Middle frontal gyrus (tissue), 1 donor: ENCODE measurements around the gene AQP5.

Experiments
- DNase-seq: peaks from one replicate; pipeline ENCODE4 v3.0.0-alpha.2; 2015; ENCODE audit warnings: low spot score; ENCODE audit errors: extremely low spot score

Gene AQP5

GRCh38 chr12:49950273-49951251, 11.1 kb upstream of the AQP5 start, which contains the start of gene AQP2:
AQP2 (plus strand) TSS chr12:49950737; CDS start chr12:49950831, 94 bp downstream.
- DNase-seq, result no peak

GRCh38 chr12:49951411-49952240, 10.0 kb upstream of the AQP5 start:
- no peak for DNase-seq

- DNase-seq, result no peak
Observed at GRCh38 chr12:49952391-49953055, 9.1 kb upstream of the AQP5 start.

GRCh38 chr12:49953151-49953550, 8.5 kb upstream of the AQP5 start:
- no peak for DNase-seq

GRCh38 chr12:49953961-49954846, 7.5 kb upstream of the AQP5 start:
- DNase-seq, result no peak

- DNase-seq, result no peak
Observed at GRCh38 chr12:49954863-49955830, 6.5 kb upstream of the AQP5 start.

GRCh38 chr12:49955899-49956662, 5.6 kb upstream of the AQP5 start:
- DNase-seq, result no peak

- DNase-seq, result no peak
Observed at GRCh38 chr12:49956663-49957569, 4.8 kb upstream of the AQP5 start.

GRCh38 chr12:49957570-49957967, 4.1 kb upstream of the AQP5 start:
- no peak for DNase-seq

GRCh38 chr12:49959685-49960473, 1.8 kb upstream of the AQP5 start:
- DNase-seq, result no peak

- no peak for DNase-seq
Observed at GRCh38 chr12:49960474-49961110, 1.1 kb upstream of the AQP5 start.

- DNase-seq, result no peak
Observed at GRCh38 chr12:49961993-49962764, 507 bp downstream of the AQP5 start.

GRCh38 chr12:49962861-49963765, 1.4 kb downstream of the AQP5 start:
- no peak for DNase-seq
